Peyer's patch (tissue), 4 donors: Measurements from ENCODE around the gene PDE4B.

Experiments used
- POLR2A ChIP-seq, 2 donors: fragments of 450-650 bp; IDR thresholded peaks; one replicate each; pipeline ENCODE4 v1.5.1; 2017; ENCODE audit warnings: antibody characterized with exemption in 2 of 2, mild to moderate bottlenecking in 2 of 2, moderate library complexity in 2 of 2
- TF ChIP-seq, protein P1 (sequence below), 6 experiments: fragments of 450-650 bp in 4 of 6; fragments of 200-600 bp in 2 of 6; sonication (generic) in 1 of 6; IDR thresholded peaks; one replicate each; pipeline ENCODE4 v1.5.1; 2017 to 2019; ENCODE audit warnings: antibody characterized with exemption in 6 of 6, mild to moderate bottlenecking in 3 of 6, moderate library complexity in 1 of 6

DNA sequence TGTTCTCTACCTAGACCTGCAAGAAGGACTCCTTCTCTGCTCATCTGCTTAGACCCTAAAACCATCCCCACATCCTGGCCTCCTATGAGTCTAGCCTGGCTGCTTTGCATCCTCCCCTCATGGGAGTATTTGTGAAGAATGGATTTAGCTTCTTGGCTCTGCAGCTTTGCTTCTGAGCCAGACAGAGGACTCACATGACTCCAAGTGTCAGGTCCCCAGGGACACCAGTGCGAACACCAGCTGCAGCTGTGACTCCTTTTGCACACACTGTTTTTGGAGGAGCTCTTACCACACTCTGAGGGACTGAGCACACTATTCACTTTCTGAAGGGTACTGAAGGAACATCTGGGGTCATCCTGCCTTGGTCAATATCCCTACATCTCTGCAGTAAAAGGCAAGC, 609.5 kb downstream of the PDE4B start:
- TF ChIP-seq, protein P1, sequence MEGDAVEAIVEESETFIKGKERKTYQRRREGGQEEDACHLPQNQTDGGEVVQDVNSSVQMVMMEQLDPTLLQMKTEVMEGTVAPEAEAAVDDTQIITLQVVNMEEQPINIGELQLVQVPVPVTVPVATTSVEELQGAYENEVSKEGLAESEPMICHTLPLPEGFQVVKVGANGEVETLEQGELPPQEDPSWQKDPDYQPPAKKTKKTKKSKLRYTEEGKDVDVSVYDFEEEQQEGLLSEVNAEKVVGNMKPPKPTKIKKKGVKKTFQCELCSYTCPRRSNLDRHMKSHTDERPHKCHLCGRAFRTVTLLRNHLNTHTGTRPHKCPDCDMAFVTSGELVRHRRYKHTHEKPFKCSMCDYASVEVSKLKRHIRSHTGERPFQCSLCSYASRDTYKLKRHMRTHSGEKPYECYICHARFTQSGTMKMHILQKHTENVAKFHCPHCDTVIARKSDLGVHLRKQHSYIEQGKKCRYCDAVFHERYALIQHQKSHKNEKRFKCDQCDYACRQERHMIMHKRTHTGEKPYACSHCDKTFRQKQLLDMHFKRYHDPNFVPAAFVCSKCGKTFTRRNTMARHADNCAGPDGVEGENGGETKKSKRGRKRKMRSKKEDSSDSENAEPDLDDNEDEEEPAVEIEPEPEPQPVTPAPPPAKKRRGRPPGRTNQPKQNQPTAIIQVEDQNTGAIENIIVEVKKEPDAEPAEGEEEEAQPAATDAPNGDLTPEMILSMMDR (IDR thresholded peaks at IDR 0.05), result no peak
- no peak for TF ChIP-seq POLR2A (IDR thresholded peaks at IDR 0.05)
